ENCODE results near the gene DPYSL4.

- TF ChIP-seq CTCF (IDR thresholded peaks at IDR 0.05) (no peak), POLR2A (IDR thresholded peaks at IDR 0.05) (no peak)
These were observed 36.0 kb downstream of the DPYSL4 start for GRCh38 chr10:132222726-132223125.

All from lower leg skin (tissue), 3 donors.